ENCODE results near the gene TRIM38.

DNA sequence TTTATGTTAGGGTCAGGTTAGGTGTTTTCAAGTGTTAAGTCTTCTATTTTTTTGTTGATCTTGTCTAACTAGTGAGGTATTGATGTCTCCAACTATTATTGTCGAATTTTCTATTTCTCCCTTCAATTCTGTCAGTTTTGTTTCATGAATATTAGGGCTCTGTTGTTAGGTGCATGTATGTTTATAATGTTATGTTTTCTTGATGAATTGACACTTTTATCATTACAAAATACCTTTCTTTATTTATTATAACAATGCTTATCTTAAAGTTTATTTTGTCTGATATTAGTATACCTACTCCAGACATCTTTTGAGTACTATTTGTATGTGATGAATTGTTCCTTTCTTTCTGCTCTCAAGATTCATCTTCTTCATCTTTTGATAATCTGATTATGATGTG is 12.9 kb upstream of the TRIM38 start:
- TF ChIP-seq, protein P1, sequence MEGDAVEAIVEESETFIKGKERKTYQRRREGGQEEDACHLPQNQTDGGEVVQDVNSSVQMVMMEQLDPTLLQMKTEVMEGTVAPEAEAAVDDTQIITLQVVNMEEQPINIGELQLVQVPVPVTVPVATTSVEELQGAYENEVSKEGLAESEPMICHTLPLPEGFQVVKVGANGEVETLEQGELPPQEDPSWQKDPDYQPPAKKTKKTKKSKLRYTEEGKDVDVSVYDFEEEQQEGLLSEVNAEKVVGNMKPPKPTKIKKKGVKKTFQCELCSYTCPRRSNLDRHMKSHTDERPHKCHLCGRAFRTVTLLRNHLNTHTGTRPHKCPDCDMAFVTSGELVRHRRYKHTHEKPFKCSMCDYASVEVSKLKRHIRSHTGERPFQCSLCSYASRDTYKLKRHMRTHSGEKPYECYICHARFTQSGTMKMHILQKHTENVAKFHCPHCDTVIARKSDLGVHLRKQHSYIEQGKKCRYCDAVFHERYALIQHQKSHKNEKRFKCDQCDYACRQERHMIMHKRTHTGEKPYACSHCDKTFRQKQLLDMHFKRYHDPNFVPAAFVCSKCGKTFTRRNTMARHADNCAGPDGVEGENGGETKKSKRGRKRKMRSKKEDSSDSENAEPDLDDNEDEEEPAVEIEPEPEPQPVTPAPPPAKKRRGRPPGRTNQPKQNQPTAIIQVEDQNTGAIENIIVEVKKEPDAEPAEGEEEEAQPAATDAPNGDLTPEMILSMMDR (conservative IDR thresholded peaks at IDR 0.05; ENCODE audit: low read length): no peak
- no peak for TF ChIP-seq EZH2phosphoT487 (IDR thresholded peaks at IDR 0.05; ENCODE audit: borderline replicate concordance)

Data from Loucy (cell line).